Kidney (tissue), 14 donors: ENCODE measurements around the gene SENP8. TPM values are rescaled to one million over a fixed set of nuclear protein-coding genes. Genes with fewer than 3 reads are reported as not detected.

Experiments used
- DNase-seq, 5 donors: peaks; one replicate each; pipeline ENCODE4 v3.0.0-alpha.2; 2013 to 2020
- FAIRE-seq: peaks from 2 replicates; lab custom pipeline; 2012; peaks lifted over from hg19 to GRCh38; lab: Jason Lieb, UNC
- H3K27ac ChIP-seq, 2 donors: one replicate each; pipeline ENCODE4 v1.7.0; 2013; ENCODE audit warnings: low read depth in 2 of 2, low read length in 2 of 2, inconsistent platforms in 1 of 2
- H3K27me3 ChIP-seq: one replicate; pipeline ENCODE4 v1.7.1; 2013; ENCODE audit warnings: low read length, inconsistent platforms; ENCODE audit not compliant: control insufficient read depth, insufficient read depth
- H3K36me3 ChIP-seq, 3 donors: one replicate each; pipeline versions ENCODE4 v1.7.0 to v1.7.1; 2013; ENCODE audit warnings: low read length in 3 of 3, control low read depth in 1 of 3, inconsistent platforms in 1 of 3; ENCODE audit not compliant: insufficient read depth in 3 of 3, control insufficient read depth in 2 of 3
- H3K4me1 ChIP-seq, 3 donors: one replicate each; pipeline versions ENCODE4 v1.7.0 to v1.7.1; 2013; ENCODE audit warnings: low read length in 3 of 3, inconsistent platforms in 1 of 3, low read depth in 1 of 3; ENCODE audit not compliant: control insufficient read depth in 2 of 3, insufficient read depth in 2 of 3
- H3K4me3 ChIP-seq, 3 donors: one replicate each; pipeline versions ENCODE4 v1.7.0 to v1.8.1; 2013; ENCODE audit warnings: low read length in 3 of 3, control low read depth in 1 of 3, inconsistent platforms in 1 of 3
- H3K9ac ChIP-seq, 3 donors: one replicate each; pipeline versions ENCODE4 v1.7.0 to v1.7.1; 2013; ENCODE audit warnings: low read length in 3 of 3, control low read depth in 1 of 3, inconsistent platforms in 1 of 3
- H3K9me3 ChIP-seq, 3 donors: one replicate each; pipeline versions ENCODE4 v1.7.0 to v1.7.1; 2013; ENCODE audit warnings: low read length in 3 of 3, control low read depth in 1 of 3, inconsistent platforms in 1 of 3; ENCODE audit not compliant: control insufficient read depth in 2 of 3, insufficient read depth in 1 of 3
- intact Hi-C: fragments of 100-400 bp; cut with DNase I; formaldehyde crosslinking; loops from one replicate; pipeline ENCODE4 v1.11.1; 2022
- polyA plus RNA-seq: library from polyadenylated mRNA; stranded (reverse); fragments of 350-450 nt; fragmentation: Illumina TruSeq; extraction: RNeasy Lipid Tissue Mini Kit (QIAGEN cat#74804); gene quantifications from one replicate; pipeline ENCODE4 v1.2.3, GENCODE V29; 2014; ENCODE audit warnings: low read depth, low replicate concordance; ENCODE audit not compliant: insufficient read depth
- total RNA-seq: library from RNA; stranded (reverse); fragmentation: NEBNext Ultra II Directional; extraction: Animal tissue kit (Norgen Biotek cat#: 25700); gene quantifications from one replicate; pipeline ENCODE4 v1.2.1, GENCODE V29; 2021
- TF ChIP-seq, protein P1 (sequence below): IDR thresholded peaks from 3 replicates; pipeline ENCODE4 v1.5.1; 2012; ENCODE audit warnings: mild to moderate bottlenecking, moderate library complexity, borderline replicate concordance; ENCODE audit not compliant: insufficient read depth; ENCODE audit errors: extremely low read depth
- donor health status: control.
- donor health status: control.
- donor health status: control.
- donor health status: control.
- donor health status: control.
- donor health status: DM: yes; HTN: yes; CAD: no.
- donor health status: Normal renal cell carcinoma (clear cell type).

The SENP8 gene
- total and polyA plus RNA-seq, 2 donors from 2014 or later: 4.8 to 5.6 TPM

- no peak overlapping the region for H3K4me3 ChIP-seq
- no peaks in the 10 kb centered on the region for H3K9me3 ChIP-seq
- FAIRE-seq: no peak
- no peaks in the 10 kb centered on the region for H3K4me1 ChIP-seq
- DNase-seq: no peak
- no peaks in the 10 kb centered on the region for H3K27me3 ChIP-seq
- TF ChIP-seq, protein P1, sequence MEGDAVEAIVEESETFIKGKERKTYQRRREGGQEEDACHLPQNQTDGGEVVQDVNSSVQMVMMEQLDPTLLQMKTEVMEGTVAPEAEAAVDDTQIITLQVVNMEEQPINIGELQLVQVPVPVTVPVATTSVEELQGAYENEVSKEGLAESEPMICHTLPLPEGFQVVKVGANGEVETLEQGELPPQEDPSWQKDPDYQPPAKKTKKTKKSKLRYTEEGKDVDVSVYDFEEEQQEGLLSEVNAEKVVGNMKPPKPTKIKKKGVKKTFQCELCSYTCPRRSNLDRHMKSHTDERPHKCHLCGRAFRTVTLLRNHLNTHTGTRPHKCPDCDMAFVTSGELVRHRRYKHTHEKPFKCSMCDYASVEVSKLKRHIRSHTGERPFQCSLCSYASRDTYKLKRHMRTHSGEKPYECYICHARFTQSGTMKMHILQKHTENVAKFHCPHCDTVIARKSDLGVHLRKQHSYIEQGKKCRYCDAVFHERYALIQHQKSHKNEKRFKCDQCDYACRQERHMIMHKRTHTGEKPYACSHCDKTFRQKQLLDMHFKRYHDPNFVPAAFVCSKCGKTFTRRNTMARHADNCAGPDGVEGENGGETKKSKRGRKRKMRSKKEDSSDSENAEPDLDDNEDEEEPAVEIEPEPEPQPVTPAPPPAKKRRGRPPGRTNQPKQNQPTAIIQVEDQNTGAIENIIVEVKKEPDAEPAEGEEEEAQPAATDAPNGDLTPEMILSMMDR: no peak
- H3K36me3 ChIP-seq: no peaks in the 10 kb centered on the region
- intact Hi-C loops: no loop called here
- H3K9ac ChIP-seq: no peak overlapping the region
- no peak overlapping the region for H3K27ac ChIP-seq
Observed at GRCh38 chr15:72086010-72086697, 32.0 kb upstream of the SENP8 start.

DNA sequence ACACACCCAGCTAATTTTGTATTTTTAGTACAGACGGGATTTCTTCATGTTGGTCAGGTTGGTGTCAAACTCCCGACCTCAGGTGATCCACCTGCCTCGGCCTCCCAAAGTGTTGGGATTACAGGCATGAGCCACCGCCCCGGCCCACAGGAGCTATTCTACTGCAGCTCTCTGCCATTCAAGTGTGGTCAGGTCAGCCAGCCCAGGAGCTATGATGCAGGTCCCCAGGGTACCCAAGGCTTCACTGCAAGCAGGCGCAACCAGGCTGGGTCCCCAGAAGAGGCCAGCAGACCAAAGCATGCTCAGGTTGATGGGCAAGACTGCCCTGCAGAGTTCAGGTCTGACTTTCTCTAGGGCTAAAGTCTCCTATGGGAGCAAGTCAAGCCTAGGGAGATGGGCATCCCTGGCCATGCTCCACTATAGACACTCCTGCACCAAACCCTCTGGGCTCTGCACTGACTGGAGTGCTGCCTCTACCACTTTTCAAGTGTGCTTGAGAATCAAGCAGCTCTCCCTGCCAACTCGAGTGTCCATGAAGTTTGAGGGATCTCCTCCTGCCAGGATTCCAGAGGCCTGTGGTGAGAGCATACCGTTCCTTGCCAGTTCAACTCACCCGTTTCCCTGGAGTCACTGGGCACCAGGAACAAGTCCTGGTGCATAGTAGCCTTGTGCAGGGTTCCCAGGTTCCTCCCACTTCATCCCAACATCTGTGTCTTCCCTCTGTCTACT is 31.1 kb upstream of the SENP8 start:
- intact Hi-C loops: no loop called here
- Histone ChIP-seq H3K4me3 (no peak overlapping the region), H3K4me1 (no peaks in the 10 kb centered on the region), H3K36me3 (no peaks in the 10 kb centered on the region), H3K9ac (no peak overlapping the region), H3K27ac (no peak overlapping the region), H3K27me3 (no peaks in the 10 kb centered on the region), H3K9me3 (no peaks in the 10 kb centered on the region)
- FAIRE-seq (no peak), DNase-seq (no peak)
- TF ChIP-seq, protein P1: no peak

- TF ChIP-seq, protein P1: no peak
- intact Hi-C loops: no loop called here
- no peaks in the 10 kb centered on the region for H3K4me1 ChIP-seq
- no peak overlapping the region for H3K27ac ChIP-seq
- no peak for DNase-seq
- H3K9me3 ChIP-seq: no peaks in the 10 kb centered on the region
- H3K27me3 ChIP-seq: no peaks in the 10 kb centered on the region
- no peak overlapping the region for H3K9ac ChIP-seq
- no peak overlapping the region for H3K4me3 ChIP-seq
- H3K36me3 ChIP-seq: peaks cover 0 to 2% (median 0%) of the 10 kb centered on the region in 3 donors
- FAIRE-seq: no peak
Observed at GRCh38 chr15:72092006-72092405, 26.2 kb upstream of the SENP8 start.
